GM12878 (cell line): ENCODE measurements around the gene PTCH2. TPM values are rescaled to one million over a fixed set of nuclear protein-coding genes. Genes with fewer than 3 reads are reported as not detected.

Source experiments
- CBFB ChIP-seq: IDR thresholded peaks from 2 replicates; pipeline ENCODE4 v1.6.1; 2016; ENCODE audit warnings: antibody characterized with exemption, low read depth
- CHD2 ChIP-seq: IDR thresholded peaks from 2 replicates; pipeline ENCODE4 v1.6.1; 2011; ENCODE audit warnings: low read depth, low read length, improper control_type of control experiment, borderline replicate concordance
- CREM ChIP-seq: IDR thresholded peaks from 2 replicates; pipeline ENCODE4 v1.6.1; 2014; ENCODE audit warnings: antibody characterized with exemption, low read depth
- EED ChIP-seq: sonication (generic); IDR thresholded peaks from 2 replicates; pipeline ENCODE4 v1.6.1; 2016; ENCODE audit warnings: antibody characterized with exemption, low read depth
- GATAD2B ChIP-seq: fragments of 450-650 bp; conservative IDR thresholded peaks from 2 replicates; pipeline ENCODE4 v1.6.1; 2017; ENCODE audit warnings: low read depth, mild to moderate bottlenecking, moderate library complexity
- HCFC1 ChIP-seq: fragments of 150-350 bp; IDR thresholded peaks from 2 replicates; pipeline ENCODE4 v1.6.1; 2014; ENCODE audit warnings: low read length
- HDAC6 ChIP-seq: fragments of 200-600 bp; sonication (generic); IDR thresholded peaks from one replicate; pipeline ENCODE4 v1.8.0; 2017; ENCODE audit warnings: antibody characterized with exemption; ENCODE audit not compliant: unreplicated experiment
- IKZF2 ChIP-seq, 2 experiments: fragments of 450-650 bp; IDR thresholded peaks; 2 replicates each; pipeline ENCODE4 v1.6.1; 2017; ENCODE audit warnings: mild to moderate bottlenecking in 2 of 2, moderate library complexity in 2 of 2
- IRF4 ChIP-seq: IDR thresholded peaks from 2 replicates; pipeline ENCODE4 v1.6.1; 2011; ENCODE audit warnings: low read depth, low read length
- JUND ChIP-seq: IDR thresholded peaks from 2 replicates; pipeline ENCODE4 v1.6.1; 2012; ENCODE audit warnings: low read depth, mild to moderate bottlenecking, low read length, improper control_type of control experiment, moderate library complexity
- NBN ChIP-seq: fragments of 450-650 bp; IDR thresholded peaks from 2 replicates; pipeline ENCODE4 v1.6.1; 2016
- PAX5 ChIP-seq: IDR thresholded peaks from 2 replicates; pipeline ENCODE4 v1.6.1; 2011; ENCODE audit warnings: low read depth, low read length, borderline replicate concordance
- POLR2AphosphoS5 ChIP-seq: IDR thresholded peaks from 2 replicates; pipeline ENCODE4 v1.6.1; 2011; ENCODE audit warnings: mild to moderate bottlenecking, low read length, inconsistent platforms
- RAD21 ChIP-seq: IDR thresholded peaks from 2 replicates; pipeline ENCODE4 v1.6.1; 2011; ENCODE audit warnings: mild to moderate bottlenecking, low read depth, low read length, moderate library complexity; ENCODE audit not compliant: insufficient read depth
- RFX5 ChIP-seq: IDR thresholded peaks from 2 replicates; pipeline ENCODE4 v1.6.1; 2011; ENCODE audit warnings: low read depth, low read length, improper control_type of control experiment
- SIN3A ChIP-seq: IDR thresholded peaks from 2 replicates; pipeline ENCODE4 v1.6.1; 2012; ENCODE audit warnings: low read depth, low read length, improper control_type of control experiment
- SMARCA5 ChIP-seq: fragments of 450-650 bp; IDR thresholded peaks from 2 replicates; pipeline ENCODE4 v1.6.1; 2017; ENCODE audit warnings: mild to moderate bottlenecking
- SPI1 ChIP-seq: IDR thresholded peaks from 2 replicates; pipeline ENCODE4 v1.6.1; 2011; ENCODE audit warnings: low read depth, mild to moderate bottlenecking, low read length, moderate library complexity, borderline replicate concordance; ENCODE audit not compliant: insufficient read depth
- TCF12 ChIP-seq: IDR thresholded peaks from 2 replicates; pipeline ENCODE4 v1.6.1; 2011; ENCODE audit warnings: low read depth, mild to moderate bottlenecking, low read length
- TCF3 ChIP-seq: IDR thresholded peaks from 2 replicates; pipeline ENCODE4 v1.6.1; 2012; ENCODE audit warnings: low read depth, mild to moderate bottlenecking, low read length, borderline replicate concordance; ENCODE audit not compliant: insufficient read depth
- YBX1 ChIP-seq: fragments of 450-650 bp; IDR thresholded peaks from 2 replicates; pipeline ENCODE4 v1.6.1; 2016; ENCODE audit warnings: antibody characterized with exemption
- ZNF207 ChIP-seq: fragments of 450-650 bp; IDR thresholded peaks from 2 replicates; pipeline ENCODE4 v1.6.1; 2014; ENCODE audit warnings: antibody characterized with exemption, mild to moderate bottlenecking, borderline replicate concordance
- ZNF24 ChIP-seq: fragments of 450-650 bp; IDR thresholded peaks from 2 replicates; pipeline ENCODE4 v1.6.1; 2017; ENCODE audit warnings: antibody characterized with exemption, mild to moderate bottlenecking
- polyA plus RNA-seq, 11 experiments: library from polyadenylated mRNA; depleted of rRNA in 4 of 11; unstranded in 6 of 11; stranded (reverse) in 5 of 11; fragments of >200 nt; fragmentation: Nextera tagmentation in 4 of 11; fragmentation: Illumina TruSeq in 1 of 11; extraction: Ambion mirVana in 4 of 11; extraction: Trizol in 1 of 11; gene quantifications; 1 replicate in 1 of 11; 2 replicates in 10 of 11; pipeline versions ENCODE4 v1.2.1 to v1.2.3, GENCODE V29; 2011 to 2016; ENCODE audit warnings: inconsistent platforms in 2 of 11, missing spikeins in 2 of 11, low read depth in 1 of 11
- total RNA-seq, 4 experiments: library from RNA; depleted of rRNA in 3 of 4; stranded (reverse); fragments of >200 nt in 3 of 4; fragmentation: Illumina TruSeq in 1 of 4; extraction: Trizol in 1 of 4; gene quantifications; 2 replicates each; pipeline versions ENCODE4 v1.2.1 to v1.2.3, GENCODE V29; 2013 to 2021
- TF ChIP-seq, protein P1 (sequence below), 3 experiments: IDR thresholded peaks in 2 of 3; conservative IDR thresholded peaks in 1 of 3; 2 replicates each; pipeline ENCODE4 v1.5.1; 2011; ENCODE audit warnings: low read depth in 3 of 3, low read length in 3 of 3, mild to moderate bottlenecking in 3 of 3, control low read depth in 2 of 3, moderate library complexity in 2 of 3, inconsistent platforms in 1 of 3, mixed read lengths in 1 of 3; ENCODE audit not compliant: control insufficient read depth in 2 of 3, insufficient read depth in 1 of 3; ENCODE audit errors: extremely low read depth in 1 of 3
- TF ChIP-seq, protein P2 (sequence below): IDR thresholded peaks from 2 replicates; pipeline ENCODE4 v1.6.1; 2012; ENCODE audit warnings: low read depth, low read length, improper control_type of control experiment
- TF ChIP-seq, protein P3 (sequence below): fragments of 450-650 bp; conservative IDR thresholded peaks from 2 replicates; pipeline ENCODE4 v1.6.1; 2017; ENCODE audit warnings: mild to moderate bottlenecking, moderate library complexity
- TF ChIP-seq, protein P4 (sequence below): IDR thresholded peaks from 2 replicates; pipeline ENCODE4 v1.6.1; 2012; ENCODE audit warnings: low read depth, low read length, improper control_type of control experiment

Gene PTCH2
- total and polyA plus RNA-seq, 10 of the 15 experiments (the other 5 are each of a cell fraction or from before 2014, with no cell fraction given) = 0.03 to 8.4 (median 0.10) TPM

DNA sequence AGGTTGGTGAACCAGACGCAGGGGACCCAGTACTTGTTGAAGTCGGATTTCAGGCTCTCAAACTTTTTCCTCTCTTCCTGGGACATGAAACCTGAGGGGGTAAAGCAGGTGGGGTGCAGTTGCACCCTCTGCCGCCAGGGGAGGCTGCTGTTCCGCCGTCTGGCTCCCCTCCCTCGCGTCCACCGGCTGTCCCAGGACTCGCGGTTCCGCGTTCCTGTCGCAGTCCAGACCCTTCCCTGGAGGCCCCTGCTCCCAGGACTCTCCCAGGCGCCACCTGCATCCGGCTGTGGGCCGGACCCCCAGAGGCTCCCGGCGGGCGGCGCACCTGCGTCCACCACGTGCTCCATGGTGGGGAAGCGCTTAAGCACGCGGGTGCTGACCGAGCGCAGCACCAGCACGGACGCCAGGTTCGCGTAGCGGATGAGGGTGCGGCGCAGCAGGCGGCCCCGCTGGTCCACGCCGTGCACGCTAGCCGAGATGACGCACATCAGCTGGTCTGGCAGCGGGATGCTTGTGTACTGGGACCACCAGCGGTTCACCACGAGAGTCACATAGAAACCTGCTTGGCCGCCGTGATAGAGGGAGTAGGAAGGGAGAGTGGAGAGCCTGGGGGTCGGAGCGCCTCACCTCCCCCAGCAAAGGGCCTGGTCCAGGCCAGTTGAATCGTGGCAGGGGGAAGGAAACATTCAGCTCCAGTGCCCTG, 56.8 kb downstream of the PTCH2 start (continued):
- TF ChIP-seq SIN3A = 0 out of 2 replicates have a peak, but pooled peaks have one; percentile 42
- TF ChIP-seq, protein P1, sequence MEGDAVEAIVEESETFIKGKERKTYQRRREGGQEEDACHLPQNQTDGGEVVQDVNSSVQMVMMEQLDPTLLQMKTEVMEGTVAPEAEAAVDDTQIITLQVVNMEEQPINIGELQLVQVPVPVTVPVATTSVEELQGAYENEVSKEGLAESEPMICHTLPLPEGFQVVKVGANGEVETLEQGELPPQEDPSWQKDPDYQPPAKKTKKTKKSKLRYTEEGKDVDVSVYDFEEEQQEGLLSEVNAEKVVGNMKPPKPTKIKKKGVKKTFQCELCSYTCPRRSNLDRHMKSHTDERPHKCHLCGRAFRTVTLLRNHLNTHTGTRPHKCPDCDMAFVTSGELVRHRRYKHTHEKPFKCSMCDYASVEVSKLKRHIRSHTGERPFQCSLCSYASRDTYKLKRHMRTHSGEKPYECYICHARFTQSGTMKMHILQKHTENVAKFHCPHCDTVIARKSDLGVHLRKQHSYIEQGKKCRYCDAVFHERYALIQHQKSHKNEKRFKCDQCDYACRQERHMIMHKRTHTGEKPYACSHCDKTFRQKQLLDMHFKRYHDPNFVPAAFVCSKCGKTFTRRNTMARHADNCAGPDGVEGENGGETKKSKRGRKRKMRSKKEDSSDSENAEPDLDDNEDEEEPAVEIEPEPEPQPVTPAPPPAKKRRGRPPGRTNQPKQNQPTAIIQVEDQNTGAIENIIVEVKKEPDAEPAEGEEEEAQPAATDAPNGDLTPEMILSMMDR (IDR thresholded peaks at IDR 0.05 in 2 of 3, conservative IDR thresholded peaks at IDR 0.05 in 1 of 3; ENCODE audit: control insufficient read depth in 2 of 3, extremely low read depth in 1 of 3, insufficient read depth in 1 of 3, low read depth in 3 of 3, low read length in 3 of 3) = peak; percentile 85 to 100 (median 99)
- 0 out of 2 replicates have a peak, but pooled peaks have one; percentile 56 for TF ChIP-seq JUND
- TF ChIP-seq IRF4 = 0 out of 2 replicates have a peak, but pooled peaks have one; percentile 25
- peak; percentile 72; the same call in 1 of the 2 replicates for TF ChIP-seq NBN
- 0 out of 2 replicates have a peak, but pooled peaks have one; percentile 24 for TF ChIP-seq POLR2AphosphoS5
- TF ChIP-seq EED = peak; percentile 87
- TF ChIP-seq HDAC6 = no peak
- TF ChIP-seq SPI1 = 0 out of 2 replicates have a peak, but pooled peaks have one; percentile 4
- TF ChIP-seq YBX1 = no peak
- peak; percentile 89 for TF ChIP-seq TCF3
- peak; percentile 9; the same call in 1 of the 2 replicates for TF ChIP-seq CHD2
- TF ChIP-seq, protein P2, sequence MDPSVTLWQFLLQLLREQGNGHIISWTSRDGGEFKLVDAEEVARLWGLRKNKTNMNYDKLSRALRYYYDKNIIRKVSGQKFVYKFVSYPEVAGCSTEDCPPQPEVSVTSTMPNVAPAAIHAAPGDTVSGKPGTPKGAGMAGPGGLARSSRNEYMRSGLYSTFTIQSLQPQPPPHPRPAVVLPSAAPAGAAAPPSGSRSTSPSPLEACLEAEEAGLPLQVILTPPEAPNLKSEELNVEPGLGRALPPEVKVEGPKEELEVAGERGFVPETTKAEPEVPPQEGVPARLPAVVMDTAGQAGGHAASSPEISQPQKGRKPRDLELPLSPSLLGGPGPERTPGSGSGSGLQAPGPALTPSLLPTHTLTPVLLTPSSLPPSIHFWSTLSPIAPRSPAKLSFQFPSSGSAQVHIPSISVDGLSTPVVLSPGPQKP = no peak
- peak; percentile 83 for TF ChIP-seq GATAD2B
- TF ChIP-seq HCFC1 = peak; percentile 31; the same call in 1 of the 2 replicates
- no peak for TF ChIP-seq RFX5
- 0 out of 2 replicates have a peak, but pooled peaks have one; percentile 59 for TF ChIP-seq ZNF207
- TF ChIP-seq TCF12 = peak; percentile 74; the same call in 1 of the 2 replicates
- peak; percentile 61 to 81; a peak in 3 of 4 replicates for TF ChIP-seq IKZF2 (IDR thresholded peaks at IDR 0.05)
- TF ChIP-seq PAX5 = 0 out of 2 replicates have a peak, but pooled peaks have one; percentile 48
- TF ChIP-seq ZNF24 = 0 out of 2 replicates have a peak, but pooled peaks have one; percentile 4
- peak; percentile 83 for TF ChIP-seq SMARCA5
- TF ChIP-seq, protein P3, sequence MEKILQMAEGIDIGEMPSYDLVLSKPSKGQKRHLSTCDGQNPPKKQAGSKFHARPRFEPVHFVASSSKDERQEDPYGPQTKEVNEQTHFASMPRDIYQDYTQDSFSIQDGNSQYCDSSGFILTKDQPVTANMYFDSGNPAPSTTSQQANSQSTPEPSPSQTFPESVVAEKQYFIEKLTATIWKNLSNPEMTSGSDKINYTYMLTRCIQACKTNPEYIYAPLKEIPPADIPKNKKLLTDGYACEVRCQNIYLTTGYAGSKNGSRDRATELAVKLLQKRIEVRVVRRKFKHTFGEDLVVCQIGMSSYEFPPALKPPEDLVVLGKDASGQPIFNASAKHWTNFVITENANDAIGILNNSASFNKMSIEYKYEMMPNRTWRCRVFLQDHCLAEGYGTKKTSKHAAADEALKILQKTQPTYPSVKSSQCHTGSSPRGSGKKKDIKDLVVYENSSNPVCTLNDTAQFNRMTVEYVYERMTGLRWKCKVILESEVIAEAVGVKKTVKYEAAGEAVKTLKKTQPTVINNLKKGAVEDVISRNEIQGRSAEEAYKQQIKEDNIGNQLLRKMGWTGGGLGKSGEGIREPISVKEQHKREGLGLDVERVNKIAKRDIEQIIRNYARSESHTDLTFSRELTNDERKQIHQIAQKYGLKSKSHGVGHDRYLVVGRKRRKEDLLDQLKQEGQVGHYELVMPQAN = peak; percentile 61
- TF ChIP-seq CBFB = no peak
- TF ChIP-seq, protein P4, sequence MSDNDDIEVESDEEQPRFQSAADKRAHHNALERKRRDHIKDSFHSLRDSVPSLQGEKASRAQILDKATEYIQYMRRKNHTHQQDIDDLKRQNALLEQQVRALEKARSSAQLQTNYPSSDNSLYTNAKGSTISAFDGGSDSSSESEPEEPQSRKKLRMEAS = peak; percentile 92
- 0 out of 2 replicates have a peak, but pooled peaks have one; percentile 31 for TF ChIP-seq CREM
- peak; percentile 65 for TF ChIP-seq RAD21
